CD4-positive, alpha-beta T cell treated with Interleukin-10 for 1 hour (primary cell): ENCODE data around the gene SIK2.
A peak's percentile ranks its signal among the peaks of the same experiment; 100 is the strongest.

Source experiments
- DNase-seq: peaks from one replicate; pipeline ENCODE4 v3.0.0-alpha.2; 2020

SIK2 gene

GRCh38 chr11:111582881-111583280 lies 19.4 kb upstream of the SIK2 start:
- DNase-seq, result no peak

- no peak for DNase-seq
Measured at GRCh38 chr11:111585371-111585770, 16.9 kb upstream of the SIK2 start.

GRCh38 chr11:111586388-111586831 lies 15.8 kb upstream of the SIK2 start:
- peak; percentile 69 for DNase-seq

- no peak for DNase-seq
Measured at GRCh38 chr11:111589114-111589513, 13.1 kb upstream of the SIK2 start.

GRCh38 chr11:111589886-111590499 lies 12.3 kb upstream of the SIK2 start:
- DNase-seq, result no peak

GRCh38 chr11:111591187-111591960 lies 10.9 kb upstream of the SIK2 start:
- DNase-seq, result no peak

- DNase-seq, result no peak
Measured at GRCh38 chr11:111592491-111592890, 9.8 kb upstream of the SIK2 start.

GRCh38 chr11:111596319-111596718 lies 5.9 kb upstream of the SIK2 start:
- no peak for DNase-seq

GRCh38 chr11:111598148-111598547 lies 4.1 kb upstream of the SIK2 start:
- no peak for DNase-seq

- no peak for DNase-seq
Measured at GRCh38 chr11:111598559-111598958, 3.7 kb upstream of the SIK2 start.

- DNase-seq, result no peak
Measured at GRCh38 chr11:111601636-111601978, 642 bp upstream of the SIK2 start.

- DNase-seq, result peak; percentile 21
Measured at GRCh38 chr11:111602865-111603610, 789 bp downstream of the SIK2 start.

- DNase-seq, result no peak
Measured at GRCh38 chr11:111603611-111604130, 1.4 kb downstream of the SIK2 start.

- peak; percentile 68 for DNase-seq
Measured at GRCh38 chr11:111604392-111605009, 2.3 kb downstream of the SIK2 start.

GRCh38 chr11:111605681-111606080 lies 3.4 kb downstream of the SIK2 start:
- no peak for DNase-seq

GRCh38 chr11:111606986-111607385 lies 4.7 kb downstream of the SIK2 start:
- DNase-seq, result no peak

GRCh38 chr11:111607751-111608150 lies 5.5 kb downstream of the SIK2 start:
- no peak for DNase-seq

- DNase-seq, result no peak
Measured at GRCh38 chr11:111612224-111612623, 10.0 kb downstream of the SIK2 start.

GRCh38 chr11:111617286-111617685 lies 15.0 kb downstream of the SIK2 start:
- no peak for DNase-seq

- no peak for DNase-seq
Measured at GRCh38 chr11:111620518-111620917, 18.3 kb downstream of the SIK2 start.

GRCh38 chr11:111623527-111624030 lies 21.3 kb downstream of the SIK2 start:
- DNase-seq, result no peak

- no peak for DNase-seq
Measured at GRCh38 chr11:111624608-111625007, 22.4 kb downstream of the SIK2 start.

GRCh38 chr11:111627591-111627990 lies 25.3 kb downstream of the SIK2 start:
- DNase-seq, result no peak
